GM13977 (cell line): ENCODE data around the gene MRAS.

Experiments
- DNase-seq: peaks from one replicate; pipeline ENCODE4 v3.0.0; 2012; ENCODE audit warnings: low spot score
- in situ Hi-C: fragments of 300-500 bp; cut with MboI; formaldehyde crosslinking; loops from one replicate; pipeline ENCODE4 v1.12.0; 2022; ENCODE audit warnings: low sequenced_read_pairs, low pct_unique_long_range_greater_than_20kb, mixed read lengths, inconsistent platforms; ENCODE audit not compliant: unreplicated experiment
- TF ChIP-seq, protein P1 (sequence below): IDR thresholded peaks from 2 replicates; pipeline ENCODE4 v1.5.1; 2012; ENCODE audit warnings: mild to moderate bottlenecking, control low read depth; ENCODE audit not compliant: insufficient read depth; ENCODE audit errors: extremely low read depth, missing control alignments

The MRAS gene

DNA sequence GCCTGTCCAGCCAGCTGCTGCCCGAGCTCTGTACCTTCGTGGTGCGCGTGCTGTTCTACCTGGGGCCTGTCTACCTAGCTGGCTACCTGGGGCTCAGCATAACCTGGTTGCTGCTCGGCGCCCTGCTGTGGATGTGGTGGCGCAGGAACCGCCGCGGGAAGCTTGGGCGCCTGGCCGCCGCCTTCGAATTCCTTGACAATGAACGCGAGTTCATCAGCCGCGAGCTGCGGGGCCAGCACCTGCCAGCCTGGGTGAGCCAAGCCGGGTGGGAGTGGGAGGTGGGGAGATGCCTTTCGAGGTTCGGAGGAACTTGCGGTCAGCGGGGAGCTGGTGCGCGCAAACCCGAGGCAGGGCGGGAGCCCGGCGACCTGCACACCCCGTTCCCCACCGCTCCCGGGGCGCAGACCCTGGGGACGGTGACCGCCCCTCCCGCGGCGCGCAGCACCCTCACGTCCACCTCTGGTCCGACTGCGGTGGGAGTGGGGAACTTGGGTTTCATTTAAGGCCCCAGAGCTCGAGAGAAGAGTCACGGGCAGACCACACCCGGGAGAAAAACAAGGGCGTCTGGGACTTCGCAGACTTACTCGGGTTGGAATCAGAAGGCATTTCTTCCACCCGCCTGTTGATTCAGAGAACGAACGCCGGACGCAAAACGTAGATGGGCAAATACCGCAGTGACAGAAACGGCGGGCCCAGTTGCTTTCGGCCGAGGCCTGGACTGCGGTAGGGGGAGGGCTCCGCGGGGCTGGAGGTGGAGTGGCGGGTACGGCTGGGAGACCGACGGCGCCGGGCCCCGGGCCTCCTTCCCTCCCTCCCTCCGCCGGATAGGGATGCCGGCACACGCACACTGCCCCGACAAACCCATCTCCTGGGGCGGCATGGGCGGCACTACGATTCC lies 86.7 kb downstream of the MRAS start:
- TF ChIP-seq, protein P1, sequence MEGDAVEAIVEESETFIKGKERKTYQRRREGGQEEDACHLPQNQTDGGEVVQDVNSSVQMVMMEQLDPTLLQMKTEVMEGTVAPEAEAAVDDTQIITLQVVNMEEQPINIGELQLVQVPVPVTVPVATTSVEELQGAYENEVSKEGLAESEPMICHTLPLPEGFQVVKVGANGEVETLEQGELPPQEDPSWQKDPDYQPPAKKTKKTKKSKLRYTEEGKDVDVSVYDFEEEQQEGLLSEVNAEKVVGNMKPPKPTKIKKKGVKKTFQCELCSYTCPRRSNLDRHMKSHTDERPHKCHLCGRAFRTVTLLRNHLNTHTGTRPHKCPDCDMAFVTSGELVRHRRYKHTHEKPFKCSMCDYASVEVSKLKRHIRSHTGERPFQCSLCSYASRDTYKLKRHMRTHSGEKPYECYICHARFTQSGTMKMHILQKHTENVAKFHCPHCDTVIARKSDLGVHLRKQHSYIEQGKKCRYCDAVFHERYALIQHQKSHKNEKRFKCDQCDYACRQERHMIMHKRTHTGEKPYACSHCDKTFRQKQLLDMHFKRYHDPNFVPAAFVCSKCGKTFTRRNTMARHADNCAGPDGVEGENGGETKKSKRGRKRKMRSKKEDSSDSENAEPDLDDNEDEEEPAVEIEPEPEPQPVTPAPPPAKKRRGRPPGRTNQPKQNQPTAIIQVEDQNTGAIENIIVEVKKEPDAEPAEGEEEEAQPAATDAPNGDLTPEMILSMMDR: no peak
- no peak for DNase-seq
- in situ Hi-C loops: no loop called here

DNA sequence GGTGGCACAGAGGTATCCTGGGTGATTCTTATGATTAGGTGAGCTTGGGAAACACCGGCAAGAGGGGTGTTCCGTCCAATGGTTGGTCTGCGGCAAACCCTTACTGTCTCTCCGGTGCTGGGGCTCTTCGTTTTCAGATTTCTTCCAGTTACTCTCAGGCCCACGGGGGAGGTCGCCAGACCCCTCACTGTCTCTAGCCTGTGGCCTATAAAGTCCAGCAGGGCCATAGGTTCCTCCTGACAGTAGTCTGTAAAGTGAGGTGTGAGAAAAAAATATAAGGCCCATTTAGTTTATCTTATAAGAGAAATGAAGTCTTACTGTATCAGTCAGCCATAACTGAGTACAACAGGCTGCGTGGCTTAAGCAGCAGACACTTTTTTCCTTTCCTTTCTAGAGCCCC lies 87.5 kb downstream of the MRAS start:
- in situ Hi-C loops: no loop called here

DNA sequence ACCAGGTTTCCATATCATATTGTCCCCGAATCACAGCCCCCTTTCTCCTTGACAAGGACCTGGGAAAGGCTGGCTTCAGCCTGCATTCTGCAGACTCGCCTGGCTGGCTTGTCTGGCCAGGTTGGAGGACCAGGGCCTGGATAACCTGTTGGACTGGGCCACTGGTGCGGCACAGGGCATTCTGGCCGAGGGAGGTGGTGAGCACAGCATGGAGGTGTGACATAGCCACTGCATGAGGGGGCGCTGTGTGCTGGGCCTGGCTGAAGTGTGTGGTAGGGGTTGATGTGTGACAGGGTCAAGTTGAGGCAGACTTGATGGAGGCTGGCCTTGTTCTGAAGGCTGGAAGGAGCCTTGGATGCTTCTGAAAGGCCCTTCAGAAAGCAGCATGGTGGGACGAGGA lies 88.9 kb downstream of the MRAS start:
- TF ChIP-seq, protein P1: no peak
- no peak for DNase-seq
- in situ Hi-C loops: no loop called here

More for the DNA sequence above, 87.5 kb downstream of the MRAS start:
- no peak for DNase-seq
- TF ChIP-seq, protein P1: no peak

DNA sequence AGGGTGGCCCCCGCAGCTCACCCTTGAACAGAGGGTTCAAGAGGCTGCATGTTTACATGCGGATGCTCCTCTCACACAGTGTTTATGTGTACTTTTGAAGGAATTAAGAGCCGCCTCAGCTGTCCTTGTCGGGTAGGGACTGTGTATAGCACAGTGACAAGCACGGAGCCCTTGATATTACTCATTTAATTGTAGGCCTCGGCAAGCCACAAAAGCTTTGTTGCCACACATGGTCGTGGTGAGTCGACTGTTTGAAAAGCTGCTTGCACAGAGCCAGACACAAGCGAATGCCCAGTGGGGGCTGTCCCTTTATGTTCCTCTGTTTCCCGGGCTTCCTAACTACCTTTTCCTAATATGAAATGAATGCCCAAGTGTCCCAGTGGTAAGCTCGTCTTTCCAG lies 90.5 kb downstream of the MRAS start:
- no peak for DNase-seq
- TF ChIP-seq, protein P1: no peak
- in situ Hi-C loops: no loop called here

DNA sequence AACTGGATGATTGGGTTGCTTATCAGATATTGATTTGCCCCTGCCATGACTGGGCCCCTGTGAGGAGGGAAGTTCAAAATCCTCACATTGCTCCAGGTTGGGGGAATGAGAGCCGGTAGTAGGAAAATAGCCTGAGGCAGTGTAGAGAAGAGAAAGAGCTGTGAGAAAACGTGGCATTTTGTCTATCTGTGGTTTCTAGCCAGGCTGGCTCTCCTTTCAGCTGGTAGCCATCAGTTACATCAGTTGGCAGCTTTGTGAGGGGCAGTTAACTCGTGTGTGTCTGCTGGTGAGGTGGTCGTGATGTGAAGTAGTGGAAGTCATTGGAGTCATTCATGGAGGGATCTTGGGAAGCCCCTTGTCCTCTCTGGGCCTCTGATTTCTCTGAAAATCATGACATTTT lies 91.3 kb downstream of the MRAS start:
- in situ Hi-C loops: no loop called here
- no peak for DNase-seq
- TF ChIP-seq, protein P1: no peak

DNA sequence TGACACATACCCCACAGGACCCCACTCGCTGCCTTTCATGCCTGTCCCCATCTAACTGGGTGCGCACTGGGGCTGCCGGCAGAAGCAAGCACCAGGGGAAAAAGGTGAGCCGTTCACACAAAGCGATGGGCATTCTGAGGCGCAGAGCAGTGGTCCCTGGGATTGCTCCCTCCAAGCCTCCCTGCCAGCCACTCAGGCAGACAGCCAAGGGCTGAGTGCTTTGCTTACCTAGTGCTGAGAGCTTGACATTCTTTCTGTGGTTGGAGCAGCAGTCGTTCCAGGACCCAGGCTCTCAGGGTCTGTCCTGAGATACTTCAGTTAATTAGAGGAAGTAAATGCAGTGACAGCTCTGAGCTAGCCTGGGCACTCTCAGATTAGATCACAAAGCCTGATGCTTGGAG lies 91.7 kb downstream of the MRAS start:
- in situ Hi-C loops: no loop called here
- TF ChIP-seq, protein P1: no peak
- DNase-seq: no peak
